ENCODE measurements around the gene KIF23. TPM values are rescaled to one million over a fixed set of nuclear protein-coding genes. Genes with fewer than 3 reads are reported as not detected.

KIF23 gene
- total and polyA plus RNA-seq, 12 donors: 0.17 to 3.4 (median 0.57) TPM

DNA sequence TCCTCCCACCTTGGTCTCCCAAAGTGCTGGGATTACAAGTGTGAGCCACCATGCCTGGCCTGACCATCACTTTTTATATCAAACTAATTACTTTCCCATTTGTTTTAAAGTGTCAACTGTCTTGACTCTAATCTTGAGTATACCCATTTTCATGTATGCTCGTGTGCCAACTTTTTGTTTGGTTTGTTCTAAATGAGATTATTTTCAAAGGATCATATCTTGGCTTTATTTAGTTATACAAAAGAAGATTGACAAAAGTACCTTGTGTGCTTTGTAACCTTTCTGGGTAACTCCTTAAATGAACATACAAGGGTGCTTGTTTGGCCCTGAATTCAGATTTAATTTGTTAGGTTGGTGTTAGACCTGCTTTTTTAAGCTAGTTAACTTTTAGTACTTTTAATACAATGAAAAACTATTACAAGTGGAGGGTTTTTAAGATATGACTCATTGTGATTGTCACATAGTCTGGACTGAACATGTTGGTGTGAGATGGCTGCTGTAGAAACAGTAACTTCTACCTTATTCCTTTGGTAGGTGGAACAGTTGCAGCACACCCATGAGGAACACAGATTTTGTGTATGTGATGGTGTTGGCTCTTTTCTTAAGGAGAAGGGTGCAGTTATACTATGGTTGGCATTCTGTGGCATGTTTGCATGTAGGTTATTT is 10.7 kb downstream of the KIF23 start:
- ATAC-seq (no peak), DNase-seq (no peak)
- no peak overlapping the region for H3K27ac ChIP-seq
- intact Hi-C loops (cut with DNase I): no loop called here
- H3K4me3 ChIP-seq: no peak overlapping the region
- H3K9me3 ChIP-seq: no peaks in the 10 kb centered on the region
- H3K36me3 ChIP-seq: peaks cover 0 to 68% (median 0%) of the 10 kb centered on the region in 9 donors
- H3K4me1 ChIP-seq: no peaks in the 10 kb centered on the region
- no peaks in the 10 kb centered on the region for H3K27me3 ChIP-seq
- TF ChIP-seq, protein P1, sequence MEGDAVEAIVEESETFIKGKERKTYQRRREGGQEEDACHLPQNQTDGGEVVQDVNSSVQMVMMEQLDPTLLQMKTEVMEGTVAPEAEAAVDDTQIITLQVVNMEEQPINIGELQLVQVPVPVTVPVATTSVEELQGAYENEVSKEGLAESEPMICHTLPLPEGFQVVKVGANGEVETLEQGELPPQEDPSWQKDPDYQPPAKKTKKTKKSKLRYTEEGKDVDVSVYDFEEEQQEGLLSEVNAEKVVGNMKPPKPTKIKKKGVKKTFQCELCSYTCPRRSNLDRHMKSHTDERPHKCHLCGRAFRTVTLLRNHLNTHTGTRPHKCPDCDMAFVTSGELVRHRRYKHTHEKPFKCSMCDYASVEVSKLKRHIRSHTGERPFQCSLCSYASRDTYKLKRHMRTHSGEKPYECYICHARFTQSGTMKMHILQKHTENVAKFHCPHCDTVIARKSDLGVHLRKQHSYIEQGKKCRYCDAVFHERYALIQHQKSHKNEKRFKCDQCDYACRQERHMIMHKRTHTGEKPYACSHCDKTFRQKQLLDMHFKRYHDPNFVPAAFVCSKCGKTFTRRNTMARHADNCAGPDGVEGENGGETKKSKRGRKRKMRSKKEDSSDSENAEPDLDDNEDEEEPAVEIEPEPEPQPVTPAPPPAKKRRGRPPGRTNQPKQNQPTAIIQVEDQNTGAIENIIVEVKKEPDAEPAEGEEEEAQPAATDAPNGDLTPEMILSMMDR (IDR thresholded peaks at IDR 0.05): no peak
- 96 to 98% methylated on average over 1 of the region's 1 CpG for WGBS, 2 donors

DNA sequence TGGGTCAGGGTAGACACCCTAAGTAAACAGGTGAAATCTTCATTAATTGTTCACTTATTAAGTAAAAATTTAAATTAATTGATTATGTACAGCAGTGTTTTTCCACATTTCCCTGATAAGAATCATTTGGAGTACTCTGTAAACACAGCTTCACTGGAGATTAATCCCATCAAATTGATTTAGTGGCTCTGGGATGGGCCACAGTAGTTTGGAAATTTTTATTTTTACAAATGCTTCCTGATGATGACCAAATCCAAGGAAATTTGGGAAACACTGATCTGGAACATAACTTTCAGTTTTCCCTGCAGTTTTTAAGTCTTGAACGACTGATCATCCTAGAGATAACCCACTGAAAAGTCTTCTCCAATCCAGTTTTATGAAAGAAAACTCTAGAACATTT is 19.7 kb downstream of the KIF23 start:
- 97% methylated on average over 1 of the region's 1 CpG for WGBS, 2 donors
- intact Hi-C loops (cut with DNase I): no loop called here
- ATAC-seq: no peak

DNA sequence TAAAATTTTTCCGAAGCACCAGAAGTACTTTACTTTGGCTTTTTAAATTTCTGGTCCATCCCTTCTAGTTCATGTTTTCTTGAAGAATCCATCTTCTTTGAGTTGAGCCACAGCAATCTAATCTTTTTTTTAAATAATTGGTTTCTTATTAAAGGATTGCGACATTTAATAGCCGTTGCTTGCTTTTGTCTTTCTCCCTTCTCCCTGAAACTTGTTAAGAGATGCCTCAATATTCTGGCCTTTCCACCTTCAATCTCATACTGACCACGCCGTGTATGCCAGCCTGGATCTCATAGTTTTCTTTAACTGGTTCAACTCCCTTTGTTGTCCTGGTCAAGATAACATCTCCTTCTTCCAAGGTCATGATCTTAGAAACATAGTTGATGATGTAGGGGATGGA is 20.1 kb downstream of the KIF23 start:
- 97% methylated on average over 5 of the region's 5 CpGs for WGBS, 2 donors

More for the DNA sequence above, 19.7 kb downstream of the KIF23 start:
- H3K9me3 ChIP-seq: no peaks in the 10 kb centered on the region
- no peak overlapping the region for H3K27ac ChIP-seq
- no peaks in the 10 kb centered on the region for H3K27me3 ChIP-seq
- DNase-seq: no peak
- H3K4me1 ChIP-seq: peaks cover 0 to 7% (median 0%) of the 10 kb centered on the region in 9 donors
- no peak overlapping the region for H3K4me3 ChIP-seq
- TF ChIP-seq, protein P1 (IDR thresholded peaks at IDR 0.05): no peak
- peaks cover 0 to 37% (median 0%) of the 10 kb centered on the region in 9 donors for H3K36me3 ChIP-seq

DNA sequence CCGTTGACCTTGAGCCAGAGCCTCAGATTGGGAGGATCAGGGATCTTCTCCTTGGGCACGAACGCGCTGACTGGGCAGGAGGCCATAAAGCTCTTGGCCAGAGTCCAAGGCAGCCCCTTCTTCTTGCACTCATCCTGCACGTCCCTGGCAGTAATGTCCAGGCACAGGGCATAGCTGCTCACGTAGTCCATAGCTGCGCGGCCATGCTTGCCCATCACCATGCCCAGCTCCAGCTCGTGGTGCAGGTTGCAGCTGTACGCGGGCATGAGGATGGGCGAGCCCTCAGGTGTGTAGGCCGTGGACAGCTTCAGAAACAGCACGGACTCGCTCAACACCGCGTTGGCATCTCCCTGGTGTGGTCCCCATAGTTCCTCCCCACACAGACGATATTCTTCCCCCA is 20.5 kb downstream of the KIF23 start:
- no peak for DNase-seq

More for the DNA sequence above, 20.1 kb downstream of the KIF23 start:
- Histone ChIP-seq H3K36me3 (peaks cover 0 to 33% (median 0%) of the 10 kb centered on the region in 9 donors), H3K9me3 (no peaks in the 10 kb centered on the region), H3K27me3 (no peaks in the 10 kb centered on the region), H3K4me3 (no peak overlapping the region), H3K4me1 (peaks cover 0 to 7% (median 0%) of the 10 kb centered on the region in 9 donors), H3K27ac (no peak overlapping the region)
- intact Hi-C loops (cut with DNase I): no loop called here
- ATAC-seq: no peak
- no peak for DNase-seq
- TF ChIP-seq, protein P1 (IDR thresholded peaks at IDR 0.05): no peak

More for the DNA sequence above, 20.5 kb downstream of the KIF23 start:
- WGBS, 2 donors: 87 to 92% methylated on average over 18 of the region's 18 CpGs
- Histone ChIP-seq H3K4me3 (no peak overlapping the region), H3K27ac (no peak overlapping the region), H3K36me3 (peaks cover 0 to 29% (median 0%) of the 10 kb centered on the region in 9 donors), H3K27me3 (no peaks in the 10 kb centered on the region), H3K4me1 (peaks cover 0 to 7% (median 0%) of the 10 kb centered on the region in 9 donors), H3K9me3 (no peaks in the 10 kb centered on the region)
- TF ChIP-seq, protein P1 (IDR thresholded peaks at IDR 0.05): no peak
- intact Hi-C loops (cut with DNase I): no loop called here
- no peak for ATAC-seq
